OCI-LY7 (cell line): ENCODE data around the gene ZNF101. TPM values are rescaled to one million over a fixed set of nuclear protein-coding genes. Genes with fewer than 3 reads are reported as not detected.

Experiments
- BruUV-seq: library from RNA; stranded (reverse); fragments of 400-500 nt; replicated peaks from 2 replicates; lab custom pipeline; 2021; lab: Mats Ljungman, UMichigan
- CTCF ChIA-PET: fragments of 300-600 bp; sonication (Branson Sonifier 250); formaldehyde crosslinking; loops from one replicate; lab custom pipeline; 2022; ENCODE audit warnings: antibody characterized with exemption; ENCODE audit not compliant: unreplicated experiment; lab: Charles Lee
- POLR2A ChIA-PET: fragments of 300-600 bp; sonication (Branson Sonifier 250); formaldehyde crosslinking; loops from one replicate; lab custom pipeline; 2022; ENCODE audit warnings: antibody characterized with exemption; lab: Charles Lee
- DNase-seq: peaks from one replicate; pipeline ENCODE4 v3.0.0-alpha.2; 2015; ENCODE audit warnings: low spot score
- H2AFZ ChIP-seq: fragments of 200-600 bp; sonication (generic), shearing (Covaris generic); 2 replicates; pipeline ENCODE4 v1.6.1; 2014; ENCODE audit warnings: mild to moderate bottlenecking, antibody characterized with exemption, low read length, moderate library complexity
- H3K27ac ChIP-seq: fragments of 200-600 bp; sonication (generic); 2 replicates; pipeline ENCODE4 v1.5.1; 2014; ENCODE audit warnings: mixed run types, low read depth, mild to moderate bottlenecking, moderate library complexity, low read length, inconsistent platforms; ENCODE audit not compliant: poor library complexity, severe bottlenecking
- H3K36me3 ChIP-seq: fragments of 200-600 bp; sonication (generic); 2 replicates; pipeline ENCODE4 v1.6.1; 2014; ENCODE audit warnings: mild to moderate bottlenecking, antibody characterized with exemption, low read length, moderate library complexity, mixed read lengths; ENCODE audit not compliant: insufficient read depth
- H3K4me1 ChIP-seq: fragments of 200-600 bp; sonication (generic); 2 replicates; pipeline ENCODE4 v1.5.1; 2014; ENCODE audit warnings: mild to moderate bottlenecking, low read length; ENCODE audit not compliant: insufficient read depth, poor library complexity, severe bottlenecking
- H3K4me2 ChIP-seq: fragments of 200-600 bp; sonication (generic); 2 replicates; pipeline ENCODE4 v1.6.1; 2014; ENCODE audit warnings: mild to moderate bottlenecking, low read length
- H3K4me3 ChIP-seq: fragments of 200-600 bp; sonication (generic); 2 replicates; pipeline ENCODE4 v1.5.1; 2014; ENCODE audit warnings: mild to moderate bottlenecking, low read depth, low read length; ENCODE audit not compliant: poor library complexity, severe bottlenecking
- H3K79me2 ChIP-seq: fragments of 200-600 bp; sonication (generic); 2 replicates; pipeline ENCODE4 v1.6.1; 2016; ENCODE audit warnings: low read depth, mild to moderate bottlenecking, low read length, moderate library complexity, mixed read lengths; ENCODE audit not compliant: insufficient read depth
- H3K9me2 ChIP-seq: fragments of 200-600 bp; sonication (generic); 2 replicates; pipeline ENCODE4 v1.6.1; 2016; ENCODE audit warnings: mild to moderate bottlenecking, low read length, mixed read lengths; ENCODE audit not compliant: insufficient read depth
- H3K9me3 ChIP-seq: fragments of 200-600 bp; sonication (generic); 2 replicates; pipeline ENCODE4 v1.6.1; 2014; ENCODE audit warnings: mild to moderate bottlenecking, mixed run types, low read length, mixed read lengths
- H4K20me1 ChIP-seq: fragments of 200-600 bp; sonication (generic); 2 replicates; pipeline ENCODE4 v1.6.1; 2014; ENCODE audit warnings: mild to moderate bottlenecking, antibody characterized with exemption, low read length, moderate library complexity, mixed read lengths; ENCODE audit not compliant: insufficient read depth
- CTCF ChIP-seq: fragments of 200-600 bp; sonication (generic); conservative IDR thresholded peaks from 2 replicates; pipeline ENCODE4 v1.5.1; 2014; ENCODE audit warnings: mild to moderate bottlenecking, antibody characterized with exemption, low read length, moderate library complexity, mixed read lengths
- EZH2phosphoT487 ChIP-seq: fragments of 200-600 bp; sonication (generic); IDR thresholded peaks from 2 replicates; pipeline ENCODE4 v1.6.1; 2018; ENCODE audit warnings: low read depth, borderline replicate concordance, mild to moderate bottlenecking, mixed run types, antibody characterized with exemption, low read length, moderate library complexity, mixed read lengths
- intact Hi-C: fragments of 100-400 bp; cut with micrococcal nuclease; formaldehyde crosslinking; loops from one replicate; pipeline ENCODE4 v1.10.0; 2022; ENCODE audit not compliant: unreplicated experiment
- total RNA-seq, 2 experiments: library from RNA; depleted of rRNA in 1 of 2; stranded (reverse); fragments of >200 nt in 1 of 2; shearing (Covaris generic) in 1 of 2; gene quantifications; 2 replicates each; pipeline ENCODE4 v1.2.3, GENCODE V29; 2014 to 2022

Gene ZNF101
- total RNA-seq, 2 experiments from 2014 or later = 66.6 to 83.8 TPM

- no peak overlapping the region for H3K4me2 ChIP-seq
- peaks cover 79% of the 10 kb centered on the region for H3K36me3 ChIP-seq
- BruUV-seq = no TSS peak
- H3K9me3 ChIP-seq = no peaks in the 10 kb centered on the region
- DNase-seq = no peak
- H3K4me3 ChIP-seq = no peak overlapping the region
- no peak overlapping the region for H2AFZ ChIP-seq
- H3K9me2 ChIP-seq = no peaks in the 10 kb centered on the region
- no peak for TF ChIP-seq EZH2phosphoT487
- CTCF ChIA-PET = no interaction called here
- intact Hi-C loops = no loop called here
- H3K79me2 ChIP-seq = no peaks in the 10 kb centered on the region
- no peak overlapping the region for H3K27ac ChIP-seq
- POLR2A ChIA-PET = interaction anchor here (0.6 kb wide), 1 partner anchor 244 kb away, joined by 3 read pairs; no protein-coding TSS in a partner anchor
- H4K20me1 ChIP-seq = no peaks in the 10 kb centered on the region
- no peaks in the 10 kb centered on the region for H3K4me1 ChIP-seq
These were observed 33.3 kb upstream of the ZNF101 start for GRCh38 chr19:19635313-19635702.

DNA sequence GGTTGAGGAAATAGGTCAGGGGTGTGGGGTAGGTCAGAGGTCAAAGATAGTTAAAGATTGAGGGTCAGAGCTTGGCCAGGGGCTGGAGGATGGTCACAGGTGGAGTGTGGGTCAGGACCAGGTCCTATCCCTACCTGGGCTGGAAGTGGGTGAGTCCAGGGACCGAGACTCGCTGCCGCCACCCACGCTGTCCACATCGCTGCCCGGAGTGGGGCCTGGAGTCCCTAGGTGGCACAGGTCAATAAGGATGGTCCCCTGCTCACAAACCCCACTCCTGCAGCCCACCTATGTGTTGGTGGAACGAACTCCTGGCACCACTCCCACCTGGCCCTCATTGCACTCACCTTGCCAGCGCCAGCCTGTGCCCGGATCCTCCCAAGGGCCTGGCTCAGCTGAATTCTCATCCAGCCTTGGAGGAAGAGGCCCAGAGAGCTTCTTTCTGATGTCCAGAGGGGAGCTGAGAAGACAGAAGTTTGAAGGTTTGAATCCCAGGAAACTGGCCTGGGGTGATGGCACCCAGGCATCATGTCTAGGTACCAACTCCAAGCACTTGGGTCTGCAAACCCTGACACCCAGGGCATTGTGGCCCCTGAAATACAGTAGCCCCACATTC, 32.0 kb upstream of the ZNF101 start:
- no peaks in the 10 kb centered on the region for H3K9me2 ChIP-seq
- peaks cover 1% of the 10 kb centered on the region for H3K4me1 ChIP-seq
- peaks cover 72% of the 10 kb centered on the region for H3K36me3 ChIP-seq
- intact Hi-C loops = no loop called here
- TF ChIP-seq CTCF = no peak
- TF ChIP-seq EZH2phosphoT487 = no peak
- H2AFZ ChIP-seq = no peak overlapping the region
- POLR2A ChIA-PET = no interaction called here
- BruUV-seq = no TSS peak
- CTCF ChIA-PET = no interaction called here
- no peak for DNase-seq
- no peaks in the 10 kb centered on the region for H4K20me1 ChIP-seq
- H3K9me3 ChIP-seq = no peaks in the 10 kb centered on the region
- no peak overlapping the region for H3K4me3 ChIP-seq
- H3K27ac ChIP-seq = no peak overlapping the region
- H3K79me2 ChIP-seq = 0 out of 2 replicates have a peak, but pooled peaks cover 2% of the 10 kb centered on the region
- H3K4me2 ChIP-seq = no peak overlapping the region

- no peaks in the 10 kb centered on the region for H3K9me3 ChIP-seq
- ChIA-PET CTCF (no interaction called here), POLR2A (no interaction called here)
- H3K27ac ChIP-seq = no peak overlapping the region
- DNase-seq = no peak
- H2AFZ ChIP-seq = no peak overlapping the region
- peaks cover 7% of the 10 kb centered on the region; the same call in 1 of the 2 replicates for H3K79me2 ChIP-seq
- H3K36me3 ChIP-seq = peaks cover 74% of the 10 kb centered on the region
- H3K4me3 ChIP-seq = no peak overlapping the region
- intact Hi-C loops = no loop called here
- TF ChIP-seq EZH2phosphoT487 = no peak
- no peak for TF ChIP-seq CTCF
- peaks cover 6% of the 10 kb centered on the region for H3K4me1 ChIP-seq
- no peaks in the 10 kb centered on the region for H3K9me2 ChIP-seq
- H3K4me2 ChIP-seq = no peak overlapping the region
- BruUV-seq = no TSS peak
- no peaks in the 10 kb centered on the region for H4K20me1 ChIP-seq
These were observed 31.5 kb upstream of the ZNF101 start for GRCh38 chr19:19637186-19637522.
